HT-29 (cell line): ENCODE data around the gene MRNIP. TPM values are rescaled to one million over a fixed set of nuclear protein-coding genes. Genes with fewer than 3 reads are reported as not detected.
"Not testable (repeated sequence)": the region's sequence is repeated elsewhere in the genome, so short reads cannot be mapped to it uniquely, and the experiment has no call there.

Experiments used
- DNase-seq: peaks from one replicate; pipeline ENCODE4 v3.0.0-alpha.2; 2015; ENCODE audit warnings: low spot score
- small RNA-seq: library from RNA; depleted of rRNA; stranded (forward); fragments of <200 nt; gene quantifications from one replicate; pipeline ENCODE3, GENCODE V24; 2014
- total RNA-seq: library from RNA; depleted of rRNA; stranded (reverse); fragments of >200 nt; shearing (Covaris generic); gene quantifications from 2 replicates; pipeline ENCODE4 v1.2.3, GENCODE V29; 2014; rRNA removed

Gene MRNIP
- total RNA-seq, 1 experiment from 2014 or later: 24.7 TPM

DNA sequence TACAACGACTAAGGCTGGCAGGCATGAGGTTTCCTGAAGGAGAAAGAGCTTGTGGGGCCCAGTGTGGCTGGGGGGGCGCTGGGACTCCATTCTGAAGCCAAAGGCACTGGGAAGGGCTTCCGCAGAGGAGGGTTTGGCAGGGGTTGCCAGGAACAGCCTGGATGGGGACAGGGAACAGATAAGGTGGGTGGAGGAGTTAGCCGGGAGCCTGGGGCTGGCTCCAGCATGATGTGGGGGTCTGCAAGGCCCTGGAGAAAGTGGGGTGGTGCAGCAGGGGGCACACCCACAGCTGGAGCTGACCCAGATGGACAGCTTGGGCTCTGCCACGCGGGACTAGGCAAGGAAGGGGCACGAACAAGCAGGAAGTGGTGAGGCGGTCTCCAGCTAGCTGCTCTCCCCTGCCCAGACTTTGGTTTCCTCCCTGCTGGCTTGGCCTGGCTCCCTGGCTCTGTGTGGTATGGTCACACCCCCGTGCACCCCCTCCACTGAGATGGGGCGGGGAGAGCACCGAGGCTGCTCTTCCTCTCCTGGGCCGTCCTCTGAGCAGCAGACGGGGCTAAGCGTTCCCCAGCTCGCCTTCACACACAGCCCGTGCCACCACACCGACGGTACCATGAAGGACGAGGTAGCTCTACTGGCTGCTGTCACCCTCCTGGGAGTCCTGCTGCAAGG lies 65.0 kb downstream of the MRNIP start, which contains the start of gene LTC4S:
LTC4S (plus strand) TSS at position 519 of the 672 bp plus-strand sequence; CDS start at position 614, 95 bp downstream.
- no peak for DNase-seq

DNA sequence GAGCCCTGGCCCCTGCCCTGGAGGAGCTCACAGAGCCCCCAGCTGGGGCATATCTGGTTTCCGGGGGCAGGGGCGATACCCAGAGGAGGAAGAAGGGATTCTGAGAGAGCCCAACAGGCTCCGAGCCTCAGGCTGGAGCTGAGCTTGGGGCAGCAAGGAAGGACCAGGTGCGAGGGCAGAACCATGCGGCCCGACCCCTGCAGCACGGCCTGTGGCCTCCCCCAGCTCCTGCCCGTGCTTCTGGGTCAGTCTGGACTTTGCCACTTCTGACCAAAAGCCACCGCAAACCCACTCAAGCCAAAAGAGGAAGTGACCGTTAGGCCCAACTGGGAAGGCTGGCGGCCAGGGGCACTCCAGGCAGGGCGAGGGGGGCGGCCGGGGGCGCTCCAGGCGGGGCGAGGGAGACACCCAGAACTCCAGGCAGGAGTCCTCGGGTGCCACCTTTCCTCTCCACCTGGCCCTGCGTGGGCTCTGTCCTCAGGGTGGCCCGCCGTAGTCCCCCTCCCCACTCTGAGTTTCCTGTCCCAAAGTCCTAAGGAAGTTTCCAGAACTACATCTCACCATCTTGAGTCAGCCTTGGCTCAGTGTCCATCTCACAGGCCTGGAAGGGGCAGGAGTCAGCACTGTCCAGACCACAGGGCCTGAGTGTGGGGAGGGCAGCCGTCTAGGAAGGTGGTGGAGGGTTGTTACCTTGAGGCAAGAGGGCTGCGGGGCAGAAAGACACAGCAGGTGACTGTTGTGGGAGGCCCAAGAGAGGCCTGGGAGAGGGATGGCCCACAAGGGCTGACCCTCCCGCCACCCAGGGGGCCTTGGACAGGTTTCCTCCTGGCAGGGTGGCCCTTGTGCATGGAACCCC lies 65.8 kb downstream of the MRNIP start:
- no peak for DNase-seq

DNA sequence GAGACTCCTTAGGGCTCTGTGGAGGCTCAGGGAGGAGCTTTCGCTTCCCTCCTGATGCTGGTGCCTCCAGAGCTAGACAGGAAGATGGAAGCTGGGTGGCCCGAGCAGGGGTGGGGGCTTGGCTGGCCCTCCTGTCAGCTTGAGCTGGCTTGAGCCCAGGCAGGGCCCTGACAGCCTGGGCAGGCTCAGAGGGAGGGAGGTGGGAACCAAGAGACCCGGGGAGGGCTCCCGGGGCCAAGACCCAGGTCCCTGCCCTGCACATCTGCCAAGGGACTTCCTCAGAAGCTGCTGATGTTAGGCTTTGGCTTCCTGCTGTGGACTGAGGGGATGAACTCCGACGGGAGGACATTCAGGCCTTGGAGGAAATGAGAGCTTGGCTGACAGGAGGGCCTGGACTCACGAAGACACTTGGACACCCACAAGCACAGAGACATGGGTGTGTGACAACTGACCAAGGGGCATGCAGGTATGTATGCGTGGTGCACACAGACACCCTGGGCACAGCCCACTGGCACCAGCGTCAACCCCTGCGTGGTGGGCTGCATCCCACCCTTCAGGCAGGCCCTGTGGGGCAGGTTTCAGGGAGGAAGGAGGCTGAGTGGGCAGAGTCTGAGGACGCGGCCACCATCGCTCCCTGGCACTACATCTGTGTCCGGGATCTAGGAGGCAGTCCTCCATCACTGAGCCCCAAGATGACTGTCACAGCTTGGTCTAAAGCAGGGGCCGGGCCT lies 66.6 kb downstream of the MRNIP start:
- no peak for DNase-seq

DNA sequence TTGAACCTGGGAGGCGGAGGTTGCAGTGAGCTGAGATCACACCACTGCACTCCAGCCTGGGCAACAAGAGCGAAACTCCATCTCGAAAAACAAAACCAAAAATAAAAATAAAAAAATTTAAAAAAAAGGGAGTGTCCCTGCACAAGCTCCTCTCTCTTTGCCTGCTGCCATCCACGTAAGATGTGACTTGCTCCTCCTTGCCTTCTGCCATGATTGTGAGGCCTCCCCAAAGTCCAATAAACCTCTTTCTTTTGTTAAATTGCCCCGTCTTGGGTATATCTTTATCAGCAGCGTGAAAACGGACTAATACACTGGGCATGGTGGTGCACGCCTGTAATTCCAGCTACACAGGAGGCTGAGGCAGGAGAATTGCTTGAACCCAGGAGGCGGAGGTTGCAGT lies 69.3 kb downstream of the MRNIP start:
- DNase-seq: not testable (repeated sequence)

DNA sequence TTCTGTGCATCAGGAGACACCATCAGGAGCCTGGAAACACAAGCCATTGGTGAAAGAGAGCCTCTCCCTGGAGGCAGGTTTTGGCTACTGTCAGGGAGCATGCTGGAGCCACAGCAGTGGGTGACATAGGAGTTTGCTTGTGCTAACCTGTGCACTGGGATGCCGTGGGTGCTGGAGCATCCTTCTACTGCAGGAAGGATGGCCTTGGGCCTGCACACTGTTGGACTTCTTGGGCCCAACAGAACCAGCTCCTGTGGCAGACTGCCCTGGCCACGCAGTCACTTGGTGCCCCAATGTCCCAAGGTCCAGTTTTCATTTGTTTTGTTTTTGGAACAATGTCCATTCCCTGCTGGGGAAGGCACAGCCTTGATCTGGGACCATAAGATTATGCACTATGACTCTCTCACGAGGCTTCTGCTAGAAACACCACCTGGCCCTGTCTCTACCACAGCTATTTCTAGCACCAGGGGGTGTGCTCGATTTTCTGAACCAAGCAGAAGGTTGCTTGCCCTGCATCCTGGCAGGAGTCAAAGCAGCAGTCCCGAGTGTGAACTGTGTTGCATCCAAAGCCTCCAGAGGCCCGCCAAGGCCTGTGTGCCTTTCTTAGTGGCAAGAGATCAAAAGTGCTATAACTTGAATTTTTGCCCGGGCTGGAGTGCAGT lies 70.3 kb downstream of the MRNIP start:
- no peak for DNase-seq

Small RNA genes lying within 50 kb of the gene (small RNA-seq; reads per million reads assigned to genes)
- not detected for gene MIR1229
- not detected for gene RF00019

Other genes starting within 250 kb of the MRNIP start
- 436 and 484 TPM in 2 replicates for gene HNRNPH1, start 235.1 kb downstream of the MRNIP start, total RNA-seq
- not detected in 2 replicates for gene CBY3, start 177.8 kb downstream of the MRNIP start, total RNA-seq
- gene CANX, start 159.8 kb downstream of the MRNIP start, total RNA-seq: 239 and 260 TPM in 2 replicates
- 15.4 and 30.0 TPM in 2 replicates for gene MAML1, start 126.0 kb downstream of the MRNIP start, total RNA-seq
- gene LTC4S, start 64.8 kb downstream of the MRNIP start, total RNA-seq: not detected in 2 replicates
- gene MGAT4B, start 52.0 kb downstream of the MRNIP start, total RNA-seq: 576 and 633 TPM in 2 replicates
- gene SQSTM1, start 37.9 kb downstream of the MRNIP start, total RNA-seq: 1,334 and 1,661 TPM in 2 replicates
- gene TBC1D9B, start 49.1 kb upstream of the MRNIP start, total RNA-seq: 59.9 and 70.6 TPM in 2 replicates
- gene RNF130, start 212.9 kb upstream of the MRNIP start, total RNA-seq: 14.9 and 16.0 TPM in 2 replicates